Neural cell (in vitro differentiated cells): Measurements from ENCODE around the gene NKX2-2. TPM values are rescaled to one million over a fixed set of nuclear protein-coding genes. Genes with fewer than 3 reads are reported as not detected.

ENCODE experiments used
- H2AFZ ChIP-seq: fragments of 200-600, 300-800 bp; sonication (generic), shearing (Covaris generic); 2 replicates; pipeline ENCODE4 v1.6.0; 2014; ENCODE audit warnings: low read depth, mild to moderate bottlenecking, antibody characterized with exemption, low read length, moderate library complexity
- H3F3A ChIP-seq: fragments of 200-600 bp; shearing (Covaris generic); 2 replicates; pipeline ENCODE4 v1.6.1; 2016; ENCODE audit warnings: mild to moderate bottlenecking, moderate library complexity, mixed read lengths, antibody characterized with exemption, low read length; ENCODE audit not compliant: insufficient read depth, poor library complexity, severe bottlenecking
- H3K27ac ChIP-seq: fragments of 200-600, 300-800 bp; sonication (generic), shearing (Covaris generic); 2 replicates; pipeline ENCODE4 v1.5.1; 2014; ENCODE audit warnings: mild to moderate bottlenecking, low read length, moderate library complexity
- H3K27me3 ChIP-seq: fragments of 300-800, 200-600 bp; sonication (generic), shearing (Covaris generic); 2 replicates; pipeline ENCODE4 v1.6.0; 2014; ENCODE audit warnings: mild to moderate bottlenecking, low read depth, low read length, moderate library complexity; ENCODE audit not compliant: insufficient read depth
- H3K36me3 ChIP-seq: fragments of 300-800, 200-600 bp; sonication (generic), shearing (Covaris generic); 2 replicates; pipeline ENCODE4 v1.5.1; 2014; ENCODE audit warnings: mild to moderate bottlenecking, antibody characterized with exemption, low read length, moderate library complexity; ENCODE audit not compliant: insufficient read depth
- H3K4me2 ChIP-seq: fragments of 300-800, 200-600 bp; sonication (generic), shearing (Covaris generic); 2 replicates; pipeline ENCODE4 v1.6.0; 2014; ENCODE audit warnings: mild to moderate bottlenecking, low read length
- H3K4me3 ChIP-seq: fragments of 300-800, 200-600 bp; sonication (generic), shearing (Covaris generic); 2 replicates; pipeline ENCODE4 v1.5.1; 2014; ENCODE audit warnings: mild to moderate bottlenecking, low read length, moderate library complexity
- H3K79me2 ChIP-seq: fragments of 200-600 bp; shearing (Covaris generic); replicated peaks from 2 replicates; pipeline ENCODE4 v1.6.0; 2014; ENCODE audit warnings: mild to moderate bottlenecking, low read length, moderate library complexity; ENCODE audit not compliant: insufficient read depth
- H3K9ac ChIP-seq: fragments of 300-800, 200-600 bp; sonication (generic), shearing (Covaris generic); 2 replicates; pipeline ENCODE4 v1.6.1; 2016; ENCODE audit warnings: mild to moderate bottlenecking, low read length, mixed read lengths
- H3K9me2 ChIP-seq: fragments of 200-600 bp; shearing (Covaris generic); 2 replicates; pipeline ENCODE4 v1.6.1; 2016; ENCODE audit warnings: mild to moderate bottlenecking, low read length, mixed read lengths; ENCODE audit not compliant: insufficient read depth
- H3K9me3 ChIP-seq: fragments of 200-600, 300-800 bp; sonication (generic), shearing (Covaris generic); 2 replicates; pipeline ENCODE4 v1.6.1; 2016; ENCODE audit warnings: mild to moderate bottlenecking, mixed run types, low read length, moderate library complexity, mixed read lengths
- H4K20me1 ChIP-seq: fragments of 200-600 bp; shearing (Covaris generic); 2 replicates; pipeline ENCODE4 v1.6.1; 2016; ENCODE audit warnings: mild to moderate bottlenecking, mixed run types; ENCODE audit not compliant: insufficient read depth
- EP300 ChIP-seq: fragments of 450-650 bp; conservative IDR thresholded peaks from 2 replicates; pipeline ENCODE4 v1.6.1; 2014; ENCODE audit warnings: antibody characterized with exemption, mild to moderate bottlenecking, moderate library complexity; ENCODE audit not compliant: poor library complexity, severe bottlenecking
- EZH2 ChIP-seq: fragments of 200-600, 300-800 bp; shearing (Covaris generic), sonication (generic); IDR thresholded peaks from 2 replicates; pipeline ENCODE4 v1.6.1; 2014; ENCODE audit warnings: antibody characterized with exemption, low read length, borderline replicate concordance, mild to moderate bottlenecking; ENCODE audit not compliant: insufficient read depth, poor library complexity, severe bottlenecking
- MXI1 ChIP-seq: fragments of 450-650 bp; conservative IDR thresholded peaks from 2 replicates; pipeline ENCODE4 v1.6.1; 2014; ENCODE audit warnings: antibody characterized with exemption, mild to moderate bottlenecking; ENCODE audit not compliant: poor library complexity, severe bottlenecking
- POLR2AphosphoS5 ChIP-seq: IDR thresholded peaks from 2 replicates; pipeline ENCODE4 v1.6.1; 2012
- RAD21 ChIP-seq: fragments of 450-650 bp; conservative IDR thresholded peaks from 2 replicates; pipeline ENCODE4 v1.6.1; 2014; ENCODE audit warnings: antibody characterized with exemption, mild to moderate bottlenecking, moderate library complexity
- SMC3 ChIP-seq: fragments of 450-650 bp; conservative IDR thresholded peaks from 2 replicates; pipeline ENCODE4 v1.6.1; 2014; ENCODE audit warnings: antibody characterized with exemption, mild to moderate bottlenecking, moderate library complexity; ENCODE audit not compliant: poor library complexity
- TAF1 ChIP-seq: IDR thresholded peaks from 2 replicates; pipeline ENCODE4 v1.6.1; 2012; ENCODE audit warnings: low read depth
- polyA plus RNA-seq: library from polyadenylated mRNA; depleted of rRNA; stranded (reverse); fragments of >200 nt; gene quantifications from 2 replicates; pipeline ENCODE4 v1.2.3, GENCODE V29; 2014
- TF ChIP-seq, protein P1 (sequence below): fragments of 450-650 bp; IDR thresholded peaks from 2 replicates; pipeline ENCODE4 v1.5.1; 2014; ENCODE audit warnings: antibody characterized with exemption, mild to moderate bottlenecking, moderate library complexity; ENCODE audit not compliant: poor library complexity, severe bottlenecking
- TF ChIP-seq, protein P2 (sequence below): IDR thresholded peaks from 2 replicates; pipeline ENCODE4 v1.6.1; 2012; ENCODE audit warnings: borderline replicate concordance

The NKX2-2 gene
- polyA plus RNA-seq, 1 donor from 2014 or later, result not detected

DNA sequence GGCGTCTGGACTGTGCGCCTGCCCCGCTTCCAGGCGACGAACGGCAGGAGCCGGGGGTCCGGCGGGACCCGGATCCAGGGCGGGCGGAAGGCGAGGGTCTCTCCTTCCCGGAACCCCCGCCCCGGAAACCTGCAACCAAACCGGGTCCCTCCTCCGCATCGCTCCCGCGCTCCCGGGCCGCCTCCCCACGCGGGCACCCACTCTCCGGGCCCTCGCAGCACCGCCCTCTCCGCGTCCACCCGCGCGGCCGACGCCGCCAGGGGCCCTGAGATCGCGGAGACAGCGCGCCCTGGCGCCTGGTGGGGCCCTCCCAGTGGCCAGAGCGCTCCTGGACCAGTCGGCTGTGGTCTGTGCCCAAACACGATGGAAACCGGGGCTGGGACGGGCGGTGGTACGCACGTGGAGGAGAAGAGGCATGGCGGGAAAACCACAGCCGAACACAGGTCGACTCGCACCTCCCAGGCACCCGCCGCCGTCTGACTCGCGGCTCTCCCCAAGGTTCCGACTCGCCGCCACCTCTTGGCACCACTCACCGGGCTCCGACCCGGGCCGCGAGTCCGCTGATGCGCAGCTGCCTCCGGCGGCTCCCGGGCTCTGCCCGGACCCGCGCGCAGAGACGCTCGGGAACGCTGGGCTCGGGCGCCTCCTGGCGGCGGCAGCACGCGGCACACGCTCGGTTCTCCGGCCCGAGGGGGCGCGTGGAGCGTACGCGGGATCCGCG is 7.9 kb downstream of the NKX2-2 start (continued):
- TF ChIP-seq, protein P1, sequence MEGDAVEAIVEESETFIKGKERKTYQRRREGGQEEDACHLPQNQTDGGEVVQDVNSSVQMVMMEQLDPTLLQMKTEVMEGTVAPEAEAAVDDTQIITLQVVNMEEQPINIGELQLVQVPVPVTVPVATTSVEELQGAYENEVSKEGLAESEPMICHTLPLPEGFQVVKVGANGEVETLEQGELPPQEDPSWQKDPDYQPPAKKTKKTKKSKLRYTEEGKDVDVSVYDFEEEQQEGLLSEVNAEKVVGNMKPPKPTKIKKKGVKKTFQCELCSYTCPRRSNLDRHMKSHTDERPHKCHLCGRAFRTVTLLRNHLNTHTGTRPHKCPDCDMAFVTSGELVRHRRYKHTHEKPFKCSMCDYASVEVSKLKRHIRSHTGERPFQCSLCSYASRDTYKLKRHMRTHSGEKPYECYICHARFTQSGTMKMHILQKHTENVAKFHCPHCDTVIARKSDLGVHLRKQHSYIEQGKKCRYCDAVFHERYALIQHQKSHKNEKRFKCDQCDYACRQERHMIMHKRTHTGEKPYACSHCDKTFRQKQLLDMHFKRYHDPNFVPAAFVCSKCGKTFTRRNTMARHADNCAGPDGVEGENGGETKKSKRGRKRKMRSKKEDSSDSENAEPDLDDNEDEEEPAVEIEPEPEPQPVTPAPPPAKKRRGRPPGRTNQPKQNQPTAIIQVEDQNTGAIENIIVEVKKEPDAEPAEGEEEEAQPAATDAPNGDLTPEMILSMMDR, result peak; percentile 92

DNA sequence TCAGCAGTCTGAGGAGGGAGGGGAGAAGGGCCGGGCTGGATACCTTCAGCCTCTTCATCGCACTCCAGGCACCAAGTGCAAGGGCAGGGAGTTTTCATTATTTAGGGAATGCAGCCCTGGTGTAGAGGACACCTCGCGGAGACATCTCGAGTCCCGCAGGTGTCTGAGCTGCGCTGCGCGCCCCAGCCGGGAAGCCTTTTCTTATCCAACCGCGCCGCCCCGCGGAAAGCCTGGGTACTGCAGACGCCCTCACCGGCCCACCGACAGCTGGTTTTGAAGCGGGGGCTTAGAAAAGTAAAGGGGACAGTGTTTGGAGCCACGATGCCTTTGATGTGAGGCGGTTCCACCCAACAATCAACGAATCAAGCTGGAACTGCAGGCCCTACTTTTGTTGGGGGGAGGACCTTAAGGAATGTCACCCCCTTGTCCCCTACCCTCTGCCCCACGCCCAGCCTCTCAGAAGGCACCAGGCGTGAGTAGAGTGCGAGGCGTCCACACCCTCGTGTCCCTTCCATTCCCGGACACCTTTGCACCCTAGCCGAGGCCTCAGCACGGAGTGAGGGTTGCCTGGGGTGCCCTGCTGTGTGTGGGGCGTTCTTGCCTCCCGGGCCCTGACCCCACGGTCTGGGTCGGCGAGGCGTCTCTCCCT is 8.6 kb downstream of the NKX2-2 start:
- no peaks in the 10 kb centered on the region for H3K9me3 ChIP-seq
- no peak overlapping the region for H3K27ac ChIP-seq
- no peak overlapping the region for H3K4me2 ChIP-seq
- TF ChIP-seq SMC3, result peak; percentile 98
- TF ChIP-seq POLR2AphosphoS5, result no peak
- TF ChIP-seq, protein P1, result peak; percentile 98
- TF ChIP-seq MXI1, result no peak
- TF ChIP-seq TAF1, result no peak
- peak; percentile 98 for TF ChIP-seq RAD21
- no peaks in the 10 kb centered on the region for H3K9me2 ChIP-seq
- H3F3A ChIP-seq, result no peaks in the 10 kb centered on the region
- peaks cover 83% of the 10 kb centered on the region for H3K27me3 ChIP-seq
- H3K4me3 ChIP-seq, result peak overlapping the region; percentile 69
- H3K36me3 ChIP-seq, result no peaks in the 10 kb centered on the region
- H4K20me1 ChIP-seq, result no peaks in the 10 kb centered on the region
- no peak overlapping the region for H2AFZ ChIP-seq
- H3K79me2 ChIP-seq, result no peaks in the 10 kb centered on the region
- H3K9ac ChIP-seq, result no peak overlapping the region

DNA sequence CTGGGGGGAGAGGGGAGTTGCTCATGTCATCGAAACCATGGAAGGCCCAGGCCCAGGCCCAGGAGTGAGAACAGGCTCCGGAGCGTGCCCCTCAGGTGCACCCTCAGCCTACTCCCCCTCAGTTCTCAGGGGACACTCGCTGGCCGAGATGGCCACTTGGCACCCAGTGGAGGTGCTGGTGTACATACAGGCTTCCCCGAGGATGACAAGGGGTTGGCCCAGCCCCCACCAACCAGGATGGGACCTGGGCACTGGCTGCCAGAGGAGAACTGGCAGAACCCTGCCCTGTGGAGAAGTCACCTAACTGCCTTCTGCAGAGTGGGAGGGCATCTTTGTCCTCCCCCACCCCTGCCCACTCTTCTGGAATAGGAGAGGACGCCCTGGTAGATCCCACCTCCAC is 9.5 kb downstream of the NKX2-2 start:
- H3K9me3 ChIP-seq, result no peaks in the 10 kb centered on the region
- H3K27me3 ChIP-seq, result peaks cover 73% of the 10 kb centered on the region
- no peaks in the 10 kb centered on the region for H3F3A ChIP-seq
- no peak for TF ChIP-seq SMC3
- TF ChIP-seq, protein P2, sequence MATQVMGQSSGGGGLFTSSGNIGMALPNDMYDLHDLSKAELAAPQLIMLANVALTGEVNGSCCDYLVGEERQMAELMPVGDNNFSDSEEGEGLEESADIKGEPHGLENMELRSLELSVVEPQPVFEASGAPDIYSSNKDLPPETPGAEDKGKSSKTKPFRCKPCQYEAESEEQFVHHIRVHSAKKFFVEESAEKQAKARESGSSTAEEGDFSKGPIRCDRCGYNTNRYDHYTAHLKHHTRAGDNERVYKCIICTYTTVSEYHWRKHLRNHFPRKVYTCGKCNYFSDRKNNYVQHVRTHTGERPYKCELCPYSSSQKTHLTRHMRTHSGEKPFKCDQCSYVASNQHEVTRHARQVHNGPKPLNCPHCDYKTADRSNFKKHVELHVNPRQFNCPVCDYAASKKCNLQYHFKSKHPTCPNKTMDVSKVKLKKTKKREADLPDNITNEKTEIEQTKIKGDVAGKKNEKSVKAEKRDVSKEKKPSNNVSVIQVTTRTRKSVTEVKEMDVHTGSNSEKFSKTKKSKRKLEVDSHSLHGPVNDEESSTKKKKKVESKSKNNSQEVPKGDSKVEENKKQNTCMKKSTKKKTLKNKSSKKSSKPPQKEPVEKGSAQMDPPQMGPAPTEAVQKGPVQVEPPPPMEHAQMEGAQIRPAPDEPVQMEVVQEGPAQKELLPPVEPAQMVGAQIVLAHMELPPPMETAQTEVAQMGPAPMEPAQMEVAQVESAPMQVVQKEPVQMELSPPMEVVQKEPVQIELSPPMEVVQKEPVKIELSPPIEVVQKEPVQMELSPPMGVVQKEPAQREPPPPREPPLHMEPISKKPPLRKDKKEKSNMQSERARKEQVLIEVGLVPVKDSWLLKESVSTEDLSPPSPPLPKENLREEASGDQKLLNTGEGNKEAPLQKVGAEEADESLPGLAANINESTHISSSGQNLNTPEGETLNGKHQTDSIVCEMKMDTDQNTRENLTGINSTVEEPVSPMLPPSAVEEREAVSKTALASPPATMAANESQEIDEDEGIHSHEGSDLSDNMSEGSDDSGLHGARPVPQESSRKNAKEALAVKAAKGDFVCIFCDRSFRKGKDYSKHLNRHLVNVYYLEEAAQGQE, result no peak
- TF ChIP-seq POLR2AphosphoS5, result no peak
- TF ChIP-seq, protein P1, result no peak
- no peak for TF ChIP-seq TAF1
- TF ChIP-seq RAD21, result no peak
- TF ChIP-seq EP300, result no peak
- TF ChIP-seq EZH2, result no peak
- TF ChIP-seq MXI1, result no peak
- no peaks in the 10 kb centered on the region for H4K20me1 ChIP-seq
- H3K4me2 ChIP-seq, result no peak overlapping the region
- no peak overlapping the region for H3K4me3 ChIP-seq
- no peak overlapping the region for H2AFZ ChIP-seq
- H3K79me2 ChIP-seq, result no peaks in the 10 kb centered on the region
- no peak overlapping the region for H3K9ac ChIP-seq
- H3K36me3 ChIP-seq, result no peaks in the 10 kb centered on the region
- no peak overlapping the region for H3K27ac ChIP-seq
- H3K9me2 ChIP-seq, result no peaks in the 10 kb centered on the region
